ENCODE results near the gene ITGA11.

GRCh38 chr15:68431792-68432401 is at the start of gene ITGA11:
- TF ChIP-seq, protein P1, sequence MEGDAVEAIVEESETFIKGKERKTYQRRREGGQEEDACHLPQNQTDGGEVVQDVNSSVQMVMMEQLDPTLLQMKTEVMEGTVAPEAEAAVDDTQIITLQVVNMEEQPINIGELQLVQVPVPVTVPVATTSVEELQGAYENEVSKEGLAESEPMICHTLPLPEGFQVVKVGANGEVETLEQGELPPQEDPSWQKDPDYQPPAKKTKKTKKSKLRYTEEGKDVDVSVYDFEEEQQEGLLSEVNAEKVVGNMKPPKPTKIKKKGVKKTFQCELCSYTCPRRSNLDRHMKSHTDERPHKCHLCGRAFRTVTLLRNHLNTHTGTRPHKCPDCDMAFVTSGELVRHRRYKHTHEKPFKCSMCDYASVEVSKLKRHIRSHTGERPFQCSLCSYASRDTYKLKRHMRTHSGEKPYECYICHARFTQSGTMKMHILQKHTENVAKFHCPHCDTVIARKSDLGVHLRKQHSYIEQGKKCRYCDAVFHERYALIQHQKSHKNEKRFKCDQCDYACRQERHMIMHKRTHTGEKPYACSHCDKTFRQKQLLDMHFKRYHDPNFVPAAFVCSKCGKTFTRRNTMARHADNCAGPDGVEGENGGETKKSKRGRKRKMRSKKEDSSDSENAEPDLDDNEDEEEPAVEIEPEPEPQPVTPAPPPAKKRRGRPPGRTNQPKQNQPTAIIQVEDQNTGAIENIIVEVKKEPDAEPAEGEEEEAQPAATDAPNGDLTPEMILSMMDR (conservative IDR thresholded peaks at IDR 0.05) = no peak
- TF ChIP-seq EZH2 (IDR thresholded peaks at IDR 0.05; ENCODE audit: low read depth) = no peak

Data from PC-9 (cell line).